Natural killer cell (primary cell): ENCODE measurements around the gene PILRB. TPM values are rescaled to one million over a fixed set of nuclear protein-coding genes. Genes with fewer than 3 reads are reported as not detected.

ENCODE experiments used
- total RNA-seq, 4 donors: library from RNA; stranded (reverse); fragments of 120-200 nt in 1 of 4; gene quantifications; one replicate each; pipeline versions ENCODE4 v1.2.3 to v1.2.4, GENCODE V29; 2013 to 2022

The PILRB gene
- total RNA-seq, 3 donors from 2014 or later (not counting 1 experiment from before 2014, with no cell fraction given) = 143 to 206 (median 157) TPM

Other genes starting within 250 kb of the PILRB start
- gene TAF6, start 238.8 kb upstream of the PILRB start, total RNA-seq = 10 to 100 TPM; 42.2 to 56.8 (median 47.9) TPM
- 10 to 100 TPM; 19.1 to 25.8 (median 23.9) TPM for gene CNPY4, start 238.5 kb upstream of the PILRB start, total RNA-seq
- 1 to 10 TPM; 2.8 to 4.3 (median 4.1) TPM for gene MBLAC1, start 231.2 kb upstream of the PILRB start, total RNA-seq
- gene LAMTOR4, start 209.2 kb upstream of the PILRB start, total RNA-seq = 100 to 1,000 TPM; 148 to 161 (median 156) TPM
- 10 to 100 TPM; 55.1 to 59.2 (median 56.5) TPM for gene TRAPPC14, start 199.4 kb upstream of the PILRB start, total RNA-seq
- gene GAL3ST4, start 189.5 kb upstream of the PILRB start, total RNA-seq = under 1 TPM; 0.78 to 0.95 (median 0.78) TPM
- 1 to 10 TPM; 1.9 to 2.4 (median 2.3) TPM for gene GPC2, start 180.7 kb upstream of the PILRB start, total RNA-seq
- gene STAG3, start 180.2 kb upstream of the PILRB start, total RNA-seq = 1 to 10 TPM; 5.0 to 5.6 (median 5.5) TPM
- 10 to 100 TPM; 45.6 to 84.1 (median 52.9) TPM for gene PVRIG, start 138.2 kb upstream of the PILRB start, total RNA-seq
- not detected for gene SPDYE3, start 50.4 kb upstream of the PILRB start, total RNA-seq
- 10 to 100 TPM; 18.8 to 38.8 (median 29.4) TPM for gene PILRA, start 15.4 kb downstream of the PILRB start, total RNA-seq
- gene ZCWPW1, start 70.6 kb downstream of the PILRB start, total RNA-seq = 1 to 10 TPM; 5.6 to 7.8 (median 7.2) TPM
- 10 to 100 TPM; 48.1 to 54.9 (median 54.1) TPM for gene MEPCE, start 71.7 kb downstream of the PILRB start, total RNA-seq
- 10 to 100 TPM; 41.0 to 45.1 (median 44.7) TPM for gene PPP1R35, start 78.4 kb downstream of the PILRB start, total RNA-seq
- gene SPACDR, start 106.1 kb downstream of the PILRB start, total RNA-seq = 1 to 10 TPM; 2.3 to 4.1 (median 3.9) TPM
- gene TSC22D4, start 121.1 kb downstream of the PILRB start, total RNA-seq = 100 to 1,000 TPM; 140 to 173 (median 168) TPM
- under 1 TPM in 2 of 3 donors, not detected in 1; 0.12 to 0.13 TPM for gene NYAP1, start 125.8 kb downstream of the PILRB start, total RNA-seq
- 10 to 100 TPM; 21.5 to 32.6 (median 22.2) TPM for gene AGFG2, start 181.1 kb downstream of the PILRB start, total RNA-seq
- gene SAP25, start 215.8 kb downstream of the PILRB start, total RNA-seq = 10 to 100 TPM; 25.9 to 46.4 (median 32.5) TPM
- 100 to 1,000 TPM; 282 to 296 (median 289) TPM for gene LRCH4, start 228.0 kb downstream of the PILRB start, total RNA-seq
- under 1 TPM; 0.45 to 0.94 (median 0.88) TPM for gene FBXO24, start 228.2 kb downstream of the PILRB start, total RNA-seq
- 10 to 100 TPM; 18.4 to 24.8 (median 21.7) TPM for gene PCOLCE, start 244.2 kb downstream of the PILRB start, total RNA-seq